C1 segment of cervical spinal cord (tissue), 14 donors: ENCODE data around the gene CCDC160.
"Not testable (repeated sequence)": the region's sequence is repeated elsewhere in the genome, so short reads cannot be mapped to it uniquely, and the experiment has no call there.

Experiments
- DNase-seq, 14 donors: peaks; one replicate each; lab custom pipeline; 2025; lab: John Stamatoyannopoulos, UW

CCDC160 gene

GRCh38 chrX:134236626-134237614, at the start of gene CCDC160:
Gene CCDC160 (plus strand): TSS chrX:134237182. CDS start chrX:134244801, 7,619 bp downstream.
- peak in 10 of 14 donors; percentile 2 to 64 (median 40) for DNase-seq

DNA sequence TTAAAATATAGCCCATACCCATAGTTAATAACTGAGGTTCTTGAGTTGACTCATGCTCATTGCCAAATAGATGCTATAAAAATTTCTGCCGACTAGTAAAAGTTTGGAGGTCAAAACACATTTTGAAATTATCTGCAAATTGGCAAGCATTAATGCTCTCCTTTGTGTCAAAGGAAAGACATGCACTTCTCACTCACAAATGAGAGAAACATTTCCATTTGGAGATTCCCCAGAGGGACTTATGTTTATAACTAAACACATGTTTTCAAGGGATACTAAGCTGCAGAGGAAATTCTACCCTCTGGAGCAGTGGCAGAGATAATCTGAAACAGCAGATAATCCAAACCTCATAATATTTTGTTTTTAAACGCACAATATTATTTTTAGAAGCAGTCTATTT, 45.7 kb upstream of the CCDC160 start:
- DNase-seq = no peak

GRCh38 chrX:134194915-134195314, 42.1 kb upstream of the CCDC160 start:
- DNase-seq = no peak

DNA sequence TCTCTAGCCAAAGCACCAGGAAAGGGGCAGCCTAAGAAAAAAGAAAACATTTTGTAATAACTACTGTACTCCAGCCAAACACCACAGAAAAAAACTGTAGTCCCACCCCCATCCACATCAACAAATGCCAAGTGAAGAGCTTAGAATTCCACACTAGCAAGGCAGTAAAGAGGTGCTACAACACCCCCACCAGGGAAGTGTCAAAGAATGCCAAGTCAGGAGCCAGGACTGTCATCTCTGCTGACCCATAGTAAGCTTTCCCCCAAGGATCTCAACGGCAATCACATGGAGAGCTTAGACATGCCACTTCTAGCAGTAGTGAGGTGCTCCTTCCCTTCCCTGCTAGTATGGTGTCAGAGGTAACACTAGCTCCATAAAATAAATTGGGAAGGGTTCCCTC, 34.4 kb upstream of the CCDC160 start:
- no peak for DNase-seq

DNA sequence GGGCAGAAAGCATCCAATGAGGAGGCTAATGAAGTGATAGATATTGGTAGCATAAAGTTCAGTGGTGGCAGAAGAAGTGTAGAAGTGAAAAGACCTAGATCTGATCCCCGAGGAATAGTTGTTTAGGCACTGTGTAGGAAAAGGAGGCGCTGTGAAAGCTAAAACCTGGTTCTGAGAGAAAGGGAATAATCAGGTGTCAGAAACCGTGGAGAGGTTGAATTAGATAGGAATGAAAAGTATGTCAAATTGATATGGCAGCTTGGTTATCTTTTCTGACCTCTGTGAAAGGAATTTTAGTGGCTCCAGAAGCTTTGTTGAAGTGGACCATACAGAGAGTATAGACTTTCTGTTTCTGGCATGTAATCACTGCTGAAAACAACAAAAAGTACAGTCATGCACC, 30.8 kb upstream of the CCDC160 start:
- DNase-seq = no peak

DNA sequence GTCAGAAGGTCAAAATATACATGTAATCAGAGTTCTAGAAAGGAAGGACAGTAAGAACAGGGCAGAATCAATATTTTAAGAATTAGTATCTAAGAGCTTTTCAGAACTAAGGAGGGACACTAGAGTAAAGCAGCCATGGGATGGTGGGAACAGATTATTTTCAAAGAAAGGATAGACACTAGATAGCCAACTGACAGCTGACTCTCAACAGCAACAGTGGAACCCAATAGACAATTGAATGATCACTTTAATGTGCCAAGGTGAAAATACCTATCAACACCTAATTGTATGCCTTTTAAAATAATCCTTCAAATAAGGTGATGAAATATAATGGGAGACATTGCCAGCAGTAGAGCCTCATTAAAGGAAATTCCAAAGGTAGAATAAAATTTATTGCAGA, 26.5 kb upstream of the CCDC160 start:
- no peak for DNase-seq

DNA sequence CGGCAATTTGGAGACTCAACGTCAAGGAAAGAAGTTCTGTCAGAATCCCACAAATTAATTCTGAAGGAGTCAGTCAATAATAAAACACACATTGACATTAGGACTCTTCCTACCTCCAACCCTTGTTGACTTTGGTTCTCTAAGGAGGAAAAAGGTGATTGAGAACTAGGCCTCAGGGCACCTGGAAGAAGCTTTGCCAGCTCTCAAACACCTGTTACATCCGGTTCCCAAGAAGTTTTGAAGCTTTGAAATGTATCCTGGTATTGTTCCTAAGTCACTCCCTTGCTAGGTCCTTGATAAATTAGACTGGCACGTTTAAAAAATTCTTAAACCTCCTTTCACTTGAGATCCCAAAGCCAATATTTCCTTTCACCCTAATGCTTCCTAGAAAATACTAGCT, 1.7 kb upstream of the CCDC160 start:
- no peak for DNase-seq

GRCh38 chrX:134238144-134238543, 1.2 kb downstream of the CCDC160 start:
- not testable (repeated sequence) for DNase-seq

GRCh38 chrX:134239016-134239415, 2.0 kb downstream of the CCDC160 start:
- DNase-seq = no peak

GRCh38 chrX:134240209-134240608, 3.2 kb downstream of the CCDC160 start:
- no peak for DNase-seq

DNA sequence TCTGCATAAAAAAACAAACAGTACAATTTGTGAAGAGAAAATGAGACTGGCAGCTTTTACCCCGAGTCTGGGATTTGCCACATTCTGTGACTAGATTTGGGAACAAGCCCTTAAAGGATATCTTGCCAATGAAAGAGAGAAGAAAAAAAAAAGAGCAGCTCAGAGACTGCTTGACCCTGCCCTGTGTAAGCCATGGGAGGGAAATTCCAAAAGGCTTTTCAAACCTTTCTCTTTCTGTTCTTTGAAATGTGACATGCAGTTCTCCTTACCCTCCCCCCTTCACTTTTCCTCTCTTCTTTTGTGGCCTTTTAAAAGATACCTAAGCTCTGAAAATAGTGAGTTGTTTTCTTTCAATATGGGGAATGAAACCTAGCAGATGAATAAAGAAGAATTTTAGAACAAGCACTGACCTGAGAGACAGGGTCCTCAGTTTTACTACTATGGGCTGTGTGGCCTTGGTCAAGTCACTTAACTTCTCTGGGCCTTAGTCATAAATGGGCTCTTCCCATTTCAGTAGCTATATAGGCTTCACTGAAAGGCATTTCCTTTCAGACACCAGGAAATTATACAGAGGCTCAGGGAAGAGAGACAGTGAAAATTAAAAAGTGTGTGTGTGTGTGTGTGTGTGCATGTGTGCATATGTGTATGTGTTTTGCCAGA, 5.1 kb downstream of the CCDC160 start:
- no peak for DNase-seq

GRCh38 chrX:134244043-134244442, 7.1 kb downstream of the CCDC160 start:
- DNase-seq = no peak

DNA sequence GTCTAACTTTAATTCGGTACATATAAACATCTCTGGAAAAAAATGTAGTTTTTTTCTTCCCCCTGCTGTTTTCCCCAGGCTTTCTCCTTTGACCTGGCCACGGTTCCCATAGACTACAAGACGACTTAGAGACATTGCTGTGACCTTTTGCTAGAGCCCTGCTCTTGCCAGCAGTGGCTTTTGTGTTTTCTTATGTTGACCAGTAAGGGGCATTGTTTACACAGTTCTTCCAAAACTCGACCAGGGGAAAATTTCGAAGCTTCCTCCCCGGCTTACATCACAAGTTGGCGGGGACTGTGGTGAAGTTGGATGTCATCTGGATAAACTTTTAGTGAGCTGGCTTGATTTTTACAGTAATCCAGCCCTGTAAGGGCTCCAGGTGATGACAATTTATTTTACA, 9.3 kb downstream of the CCDC160 start:
- DNase-seq = peak in 2 of 14 donors; percentile 1 to 7

- no peak for DNase-seq
These were observed 10.5 kb downstream of the CCDC160 start for GRCh38 chrX:134247492-134247891.

DNA sequence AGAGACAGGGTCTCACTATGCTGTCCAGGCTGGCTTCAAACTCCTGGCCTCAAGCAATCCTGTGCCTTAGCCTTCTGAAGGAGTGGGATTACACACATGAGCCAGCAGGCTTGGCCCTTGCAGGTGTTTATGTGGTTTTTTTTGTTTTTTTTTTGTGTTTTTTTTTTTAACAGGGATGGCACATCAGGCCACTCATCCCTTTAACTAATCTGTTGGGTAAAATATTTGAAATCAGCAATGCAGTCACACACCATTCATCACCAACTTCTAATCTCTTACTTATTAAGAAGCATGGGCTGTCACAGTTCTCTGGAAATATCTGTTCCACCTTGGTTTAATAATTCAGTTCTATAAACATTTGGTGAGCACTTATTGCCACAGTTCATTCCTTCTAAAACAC, 12.3 kb downstream of the CCDC160 start:
- DNase-seq = no peak

DNA sequence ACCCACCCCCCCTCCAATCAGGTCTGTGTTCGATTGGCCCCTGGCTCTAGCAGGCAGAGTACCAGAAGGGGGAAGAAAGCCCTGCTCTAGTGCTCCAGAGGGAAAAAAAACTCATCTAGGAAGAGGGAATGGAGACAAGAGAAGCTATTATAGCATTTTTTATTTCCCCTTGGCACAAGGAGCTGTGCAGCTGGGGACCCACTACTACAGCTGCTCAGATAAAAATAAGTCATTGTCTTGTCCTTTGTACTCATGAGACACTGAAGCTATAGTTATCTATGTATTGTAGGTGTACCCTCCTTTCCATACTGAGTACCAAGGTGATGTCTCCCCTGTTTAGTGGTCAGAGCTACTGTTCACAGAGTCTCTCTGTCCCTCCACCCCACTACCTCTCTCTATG, 14.3 kb downstream of the CCDC160 start:
- DNase-seq = peak in 1 of 14 donors; percentile 35

GRCh38 chrX:134254511-134254910, 17.5 kb downstream of the CCDC160 start:
- no peak for DNase-seq

GRCh38 chrX:134255555-134255954, 18.6 kb downstream of the CCDC160 start:
- DNase-seq = no peak

DNA sequence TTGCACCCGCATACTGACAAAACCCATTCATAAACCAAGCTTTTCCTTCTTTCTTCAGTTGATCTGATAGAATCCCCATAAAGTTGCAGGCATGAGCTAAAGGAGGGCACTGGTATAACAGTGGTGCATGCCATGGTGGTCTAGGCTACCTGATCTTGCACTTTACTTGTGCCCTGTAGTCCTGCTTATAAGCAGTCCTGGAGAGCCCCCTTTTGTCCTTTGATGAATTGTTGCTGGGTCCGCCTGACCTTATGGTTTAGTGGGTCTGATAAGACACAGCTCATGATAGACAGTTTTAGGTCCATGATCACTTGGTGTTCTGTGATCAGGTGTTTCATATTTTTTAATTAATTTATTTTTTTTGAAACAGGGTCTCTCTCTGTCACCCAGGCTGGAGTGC, 19.7 kb downstream of the CCDC160 start:
- no peak for DNase-seq

DNA sequence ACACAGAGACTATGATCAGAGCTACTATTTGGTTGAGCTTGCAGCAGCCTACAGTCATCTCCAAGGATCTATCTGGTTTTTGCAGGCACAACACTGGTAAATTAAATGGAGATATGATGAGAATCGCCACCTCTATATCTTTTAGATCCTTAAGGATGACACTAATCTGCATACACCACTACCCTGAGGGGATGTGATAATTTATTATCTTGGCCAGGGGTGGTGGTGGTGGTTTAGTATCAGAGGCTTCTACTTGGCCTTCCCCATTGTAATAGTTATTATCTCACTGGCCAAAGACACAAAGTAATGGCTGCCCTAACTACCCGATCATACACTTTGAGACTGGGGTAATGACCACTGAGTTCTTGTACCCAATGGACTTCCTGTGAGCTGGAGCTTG, 21.2 kb downstream of the CCDC160 start:
- DNase-seq = no peak

- DNase-seq = not testable (repeated sequence)
These were observed 49.0 kb downstream of the CCDC160 start for GRCh38 chrX:134285934-134286333.

DNA sequence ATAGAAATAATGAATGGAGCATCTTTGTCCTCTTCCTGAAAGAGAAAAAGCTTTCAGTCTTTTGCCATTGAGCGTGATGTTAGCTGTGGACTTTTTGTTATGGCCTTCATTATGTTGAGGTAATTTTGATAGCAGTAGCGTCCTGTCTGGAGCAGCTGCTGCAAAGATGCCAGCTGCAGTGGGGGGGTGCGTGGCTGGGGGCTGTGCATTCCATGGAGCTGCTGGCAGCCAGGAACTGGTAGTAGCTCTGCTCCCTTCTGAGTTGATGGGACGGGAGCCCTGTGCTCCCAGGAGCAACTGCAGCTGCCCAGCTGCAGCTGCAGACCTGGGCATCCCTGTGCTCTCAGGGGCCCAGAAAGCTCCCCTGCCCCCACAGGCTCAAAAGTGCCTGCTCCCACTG, 50.4 kb downstream of the CCDC160 start:
- no peak for DNase-seq

DNA sequence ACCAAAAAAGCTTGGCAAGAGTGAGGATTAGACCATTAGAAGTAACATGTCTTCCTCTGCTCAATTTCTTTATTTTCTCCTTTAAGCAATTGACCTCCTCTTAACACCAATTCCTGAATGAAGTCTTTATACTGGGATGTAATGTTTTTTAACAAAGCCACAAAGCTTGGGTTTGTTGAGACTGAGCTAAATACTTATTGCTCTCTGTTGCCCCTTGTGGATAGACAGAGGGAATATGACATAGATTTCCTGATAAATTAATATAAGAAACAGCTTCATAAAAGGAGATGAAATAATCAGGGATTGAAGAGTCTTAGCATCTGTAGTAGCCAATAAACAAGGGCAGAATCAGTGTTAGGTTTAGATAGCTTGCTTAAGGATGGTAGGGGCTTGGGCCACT, 57.6 kb downstream of the CCDC160 start:
- no peak for DNase-seq
